ENCODE data around the gene ZDHHC14.
A peak's percentile ranks its signal among the peaks of the same experiment; 100 is the strongest.
"Not testable (repeated sequence)": the region's sequence is repeated elsewhere in the genome, so short reads cannot be mapped to it uniquely, and the experiment has no call there.

The ZDHHC14 gene

GRCh38 chr6:157381631-157382621 lies 936 bp downstream of the ZDHHC14 start:
- DNase-seq = peak; percentile 45 to 52

GRCh38 chr6:157382821-157383220 lies 1.8 kb downstream of the ZDHHC14 start:
- DNase-seq = no peak

GRCh38 chr6:157383471-157383870 lies 2.5 kb downstream of the ZDHHC14 start:
- no peak for DNase-seq

- DNase-seq = not testable (repeated sequence)
Observed at GRCh38 chr6:157384962-157385361, 4.0 kb downstream of the ZDHHC14 start.

GRCh38 chr6:157385482-157385881 lies 4.5 kb downstream of the ZDHHC14 start:
- no peak for DNase-seq

- no peak for DNase-seq
Observed at GRCh38 chr6:157386023-157386422, 5.0 kb downstream of the ZDHHC14 start.

GRCh38 chr6:157386454-157386853 lies 5.5 kb downstream of the ZDHHC14 start:
- no peak for DNase-seq

GRCh38 chr6:157388924-157389323 lies 7.9 kb downstream of the ZDHHC14 start:
- DNase-seq = no peak

GRCh38 chr6:157390273-157391060 lies 9.5 kb downstream of the ZDHHC14 start:
- DNase-seq = no peak

- no peak for DNase-seq
Observed at GRCh38 chr6:157392927-157393668, 12.1 kb downstream of the ZDHHC14 start.

GRCh38 chr6:157393669-157394327 lies 12.8 kb downstream of the ZDHHC14 start:
- DNase-seq = no peak

GRCh38 chr6:157395199-157395598 lies 14.2 kb downstream of the ZDHHC14 start:
- not testable (repeated sequence) for DNase-seq

GRCh38 chr6:157396026-157396425 lies 15.0 kb downstream of the ZDHHC14 start:
- DNase-seq = no peak

GRCh38 chr6:157397660-157398059 lies 16.7 kb downstream of the ZDHHC14 start:
- no peak for DNase-seq

GRCh38 chr6:157398151-157398550 lies 17.2 kb downstream of the ZDHHC14 start:
- no peak for DNase-seq

GRCh38 chr6:157400676-157401075 lies 19.7 kb downstream of the ZDHHC14 start:
- DNase-seq = no peak

- no peak for DNase-seq
Observed at GRCh38 chr6:157401734-157402338, 20.8 kb downstream of the ZDHHC14 start.

- no peak for DNase-seq
Observed at GRCh38 chr6:157402996-157403685, 22.2 kb downstream of the ZDHHC14 start.

GRCh38 chr6:157403686-157404051 lies 22.7 kb downstream of the ZDHHC14 start:
- no peak for DNase-seq

GRCh38 chr6:157405986-157406385 lies 25.0 kb downstream of the ZDHHC14 start:
- no peak for DNase-seq

- DNase-seq = no peak
Observed at GRCh38 chr6:157406661-157407060, 25.7 kb downstream of the ZDHHC14 start.

All from activated CD4-positive, alpha-beta T cell treated with anti-CD3 and anti-CD28 coated beads, Interleukin-2, amount 50 U/mL, for 4 hours (primary cell).